ENCODE results near the gene POLR2F.

GRCh38 chr22:37929390-37929789, 24.1 kb upstream of the POLR2F start:
- TF ChIP-seq CTCF (IDR thresholded peaks at IDR 0.05) = no peak
- TF ChIP-seq POLR2A (IDR thresholded peaks at IDR 0.05) = no peak

All from esophagus squamous epithelium (tissue), 4 donors.